GM19455 (cell line): ENCODE results near the gene TGDS.

ENCODE experiments used
- ATAC-seq: cut with Tn5 transposase; IDR thresholded peaks from one replicate; pipeline ENCODE4 v1.9.1; 2021; ENCODE audit not compliant: unreplicated experiment

Gene TGDS

DNA sequence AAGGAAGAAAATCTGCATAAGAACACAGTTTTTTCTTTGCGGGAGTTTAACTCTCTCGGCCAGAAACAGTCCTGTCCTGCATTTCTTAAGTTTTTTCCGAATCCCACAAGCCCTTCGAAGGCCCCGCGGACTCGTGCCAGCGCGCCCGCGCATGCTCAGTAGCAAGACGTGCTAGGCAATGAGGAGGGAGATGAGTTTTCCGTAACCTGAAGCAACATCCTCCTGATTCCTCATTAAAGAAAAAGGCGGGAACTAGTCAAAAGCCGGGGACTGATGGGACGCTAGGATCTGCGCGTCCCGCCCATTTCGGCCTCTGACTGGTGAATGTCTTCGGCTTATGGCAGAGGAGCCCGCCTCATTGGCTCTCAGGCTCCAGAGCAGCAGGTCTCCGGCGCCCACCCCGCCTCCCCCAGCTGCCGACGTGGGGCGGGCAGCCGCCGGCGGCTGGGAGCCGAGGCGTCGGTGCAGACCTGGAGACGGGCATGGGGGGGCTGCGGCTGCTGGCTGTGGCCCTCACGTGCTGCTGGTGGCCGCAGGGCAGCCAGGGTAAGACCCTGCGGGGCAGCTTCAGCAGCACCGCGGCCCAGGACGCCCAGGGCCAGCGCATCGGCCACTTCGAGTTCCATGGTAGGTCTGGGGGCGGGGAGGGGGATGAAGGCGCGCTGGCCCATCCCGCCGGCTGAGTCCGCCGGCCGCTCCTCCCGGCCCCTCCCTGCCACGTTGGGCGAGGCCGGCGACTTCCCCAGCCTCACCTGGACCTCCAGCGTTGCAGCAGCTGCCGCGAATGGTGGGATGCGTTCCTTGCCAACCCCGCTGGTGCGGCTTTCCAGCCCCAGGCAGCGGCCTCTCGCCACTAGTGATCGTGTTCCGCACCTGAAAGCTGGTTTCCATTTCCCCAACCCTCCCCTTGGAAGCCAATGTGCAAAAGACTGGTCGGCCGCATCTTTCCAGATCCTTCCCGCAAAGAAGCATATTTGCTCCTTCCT, 5.8 kb upstream of the TGDS start, which contains the start of gene GPR180:
GPR180 (plus strand) TSS at position 412 of the 986 bp plus-strand sequence; CDS start at position 483, 71 bp downstream.
- ATAC-seq = peak; percentile 99

DNA sequence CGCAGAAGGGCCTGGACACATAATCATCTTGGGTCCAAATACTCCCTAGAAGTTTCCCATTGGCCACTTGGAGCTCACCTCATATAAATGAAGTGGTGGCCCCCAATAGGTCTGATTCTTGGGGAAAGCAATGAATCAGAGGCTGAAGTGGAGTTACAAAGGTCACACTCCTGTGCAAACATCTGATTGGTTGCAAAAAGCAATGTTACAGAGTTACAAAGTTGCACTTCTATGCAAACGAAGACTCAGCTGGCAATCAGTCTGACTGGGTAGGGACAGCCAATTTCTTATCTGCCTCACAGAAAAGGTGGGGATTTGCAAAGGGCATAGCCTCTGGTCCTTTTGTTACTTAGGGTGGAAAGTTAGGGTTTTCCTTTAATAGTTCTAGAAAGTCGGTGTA, 3.9 kb upstream of the TGDS start:
- ATAC-seq = no peak

DNA sequence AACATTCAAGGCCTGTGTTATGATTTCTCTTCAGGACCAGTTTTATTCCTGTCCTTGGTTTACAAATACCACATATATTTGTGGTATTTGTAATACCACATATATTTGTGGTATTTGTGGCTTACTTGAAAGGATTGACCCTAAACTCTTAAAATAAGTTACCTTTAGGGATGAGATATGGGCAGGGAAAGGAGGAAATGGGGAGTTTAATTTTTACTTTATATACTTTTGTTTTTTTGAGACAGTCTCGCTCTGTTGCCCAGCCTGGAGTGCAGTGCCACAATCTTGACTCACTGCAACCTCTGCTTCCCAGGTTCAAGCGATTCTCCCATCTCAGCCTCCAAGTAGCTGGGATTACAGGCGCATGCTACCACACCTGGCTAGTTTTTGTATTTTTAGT, 2.3 kb upstream of the TGDS start:
- no peak for ATAC-seq

DNA sequence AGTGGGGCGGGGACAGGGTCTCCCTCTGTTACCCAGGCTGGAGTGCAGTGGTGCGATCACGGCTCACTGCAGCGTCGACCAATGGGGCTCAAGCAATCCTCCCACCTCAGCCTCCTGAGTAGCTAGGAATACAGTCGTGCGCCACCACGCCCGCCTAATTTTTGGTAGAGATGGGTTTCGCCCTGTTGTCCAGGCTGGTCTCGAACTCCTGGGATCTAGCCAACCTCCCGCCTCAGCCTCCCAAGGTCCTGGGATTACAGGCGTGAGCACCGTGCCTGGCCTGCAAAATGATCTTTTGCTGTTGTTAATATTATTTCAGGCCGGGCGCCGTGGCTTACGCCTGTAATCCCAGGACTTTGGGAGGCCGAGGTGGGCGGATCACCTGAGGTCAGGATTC, 621 bp upstream of the TGDS start:
- ATAC-seq = no peak

DNA sequence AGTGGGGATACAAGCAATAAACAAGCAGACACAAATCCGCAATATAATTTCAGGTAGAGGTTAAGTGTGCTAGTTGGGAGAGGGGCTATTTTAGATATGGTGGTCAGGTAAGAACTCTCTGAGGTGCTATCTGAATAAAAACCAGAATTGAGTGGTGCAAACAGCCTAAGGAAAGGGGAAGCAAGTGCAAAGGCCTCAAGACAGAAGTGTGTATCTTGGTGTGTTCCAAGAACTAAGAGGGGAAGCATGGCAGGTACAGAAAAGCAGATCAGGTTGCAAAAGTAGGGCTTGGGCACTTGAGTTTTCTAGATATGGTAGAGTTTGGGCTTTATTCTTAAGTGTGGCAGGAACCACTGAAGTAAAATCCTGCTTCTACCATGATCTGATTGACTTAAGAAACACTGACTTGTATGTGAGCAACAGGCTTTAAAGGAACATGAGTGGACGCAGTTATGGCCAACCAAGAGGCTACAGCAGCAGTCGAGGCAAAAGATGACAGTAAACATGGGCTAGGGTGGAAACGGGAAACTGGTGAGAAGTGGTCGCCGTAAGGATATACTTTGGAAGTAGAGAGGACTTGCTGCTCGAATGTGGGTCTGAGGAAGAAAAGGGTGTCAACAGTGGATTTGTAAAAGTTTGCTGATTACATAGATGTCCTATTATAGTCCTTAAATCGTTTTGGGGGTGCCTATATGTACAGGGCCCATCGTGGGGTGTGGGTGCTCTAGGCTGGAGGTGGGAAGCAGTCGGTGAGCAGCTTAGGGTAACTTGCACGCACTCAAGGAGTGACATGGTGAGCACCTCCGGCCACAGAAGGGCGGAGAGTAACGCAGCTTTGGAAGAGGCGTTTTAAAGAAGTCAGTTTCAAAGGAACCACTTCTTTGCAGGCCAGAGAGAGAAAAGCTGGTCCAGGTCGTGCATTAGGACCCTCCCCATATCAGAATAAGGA, 677 bp downstream of the TGDS start:
- ATAC-seq = peak; percentile 53

DNA sequence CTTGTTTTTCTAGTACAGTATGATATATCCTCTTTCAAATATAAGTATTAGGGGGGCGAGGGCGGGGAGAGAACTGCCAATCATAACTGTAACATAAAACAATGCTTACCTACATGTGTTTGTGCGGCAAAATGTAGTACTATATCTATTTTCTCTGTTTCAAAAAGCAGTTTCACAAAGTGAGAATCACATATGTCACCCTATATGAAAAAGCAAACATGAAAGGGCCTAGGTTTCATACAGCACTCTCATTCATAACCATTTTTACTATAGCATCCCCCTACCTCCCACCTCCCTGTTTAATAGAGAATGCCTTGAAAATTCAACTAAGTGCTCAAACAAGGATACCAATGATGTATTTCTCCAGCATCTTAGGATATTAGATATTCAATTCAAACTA, 5.2 kb downstream of the TGDS start:
- ATAC-seq = no peak

DNA sequence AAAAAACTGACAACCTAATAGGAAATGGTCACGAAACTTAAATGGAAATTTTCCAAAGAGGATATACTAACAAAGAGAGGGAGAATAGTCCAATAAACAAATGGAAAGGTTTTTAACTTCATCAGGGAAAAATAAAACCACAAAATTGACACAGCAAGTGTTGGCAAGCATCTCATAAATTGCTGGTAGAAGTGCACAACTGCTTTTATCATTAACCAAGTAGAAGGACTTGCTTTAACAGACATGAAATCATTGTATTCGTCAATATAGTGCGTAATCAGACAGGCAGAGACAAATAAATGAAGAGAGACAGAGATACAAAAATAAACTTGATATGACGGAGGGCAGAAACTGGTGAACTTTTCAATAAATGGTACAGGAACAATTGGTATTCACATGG, 7.4 kb downstream of the TGDS start:
- no peak for ATAC-seq

DNA sequence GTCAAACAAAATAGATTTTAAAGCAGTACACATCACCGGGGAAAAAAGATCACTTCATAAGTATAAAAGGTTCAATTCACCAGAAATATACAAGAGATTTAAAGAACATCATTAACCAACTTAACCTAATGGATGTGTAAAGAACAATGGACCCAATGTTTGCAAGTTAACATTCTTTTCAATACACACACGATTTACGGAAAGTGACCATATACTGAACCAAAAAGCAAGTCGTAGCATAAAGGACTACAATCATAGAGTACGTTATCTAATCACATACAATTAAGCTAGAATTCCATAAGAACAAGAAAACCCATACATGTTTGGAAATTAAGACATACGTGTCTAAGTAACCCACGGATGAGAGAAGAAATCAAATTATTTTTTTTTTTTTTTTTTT, 9.6 kb downstream of the TGDS start:
- ATAC-seq = no peak

DNA sequence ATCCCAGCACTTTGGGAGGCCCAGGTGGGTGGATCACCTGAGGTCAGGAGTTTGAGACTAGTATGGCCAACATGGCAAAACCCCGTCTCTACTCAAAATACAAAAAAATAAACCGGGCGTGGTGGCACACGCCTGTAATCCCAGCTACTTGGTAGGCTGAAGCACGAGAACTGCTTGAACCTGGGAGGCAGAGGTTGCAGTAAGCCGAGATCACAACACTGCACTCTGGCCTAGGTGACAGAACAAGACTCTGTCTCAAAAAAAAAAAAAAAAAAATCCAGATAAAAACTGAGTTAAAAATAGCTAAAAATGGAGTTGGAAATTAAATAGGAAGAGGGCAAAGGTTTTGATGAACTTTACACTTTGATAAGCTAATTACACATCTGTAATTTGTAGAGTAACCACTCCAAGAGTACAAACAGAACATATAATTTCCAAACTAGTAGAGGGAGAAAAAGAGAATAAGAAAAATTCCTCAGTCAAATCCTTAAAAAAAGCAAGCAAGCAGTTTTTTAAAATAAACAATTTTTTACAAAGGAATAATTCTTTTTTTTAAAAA, 10.3 kb downstream of the TGDS start:
- no peak for ATAC-seq

DNA sequence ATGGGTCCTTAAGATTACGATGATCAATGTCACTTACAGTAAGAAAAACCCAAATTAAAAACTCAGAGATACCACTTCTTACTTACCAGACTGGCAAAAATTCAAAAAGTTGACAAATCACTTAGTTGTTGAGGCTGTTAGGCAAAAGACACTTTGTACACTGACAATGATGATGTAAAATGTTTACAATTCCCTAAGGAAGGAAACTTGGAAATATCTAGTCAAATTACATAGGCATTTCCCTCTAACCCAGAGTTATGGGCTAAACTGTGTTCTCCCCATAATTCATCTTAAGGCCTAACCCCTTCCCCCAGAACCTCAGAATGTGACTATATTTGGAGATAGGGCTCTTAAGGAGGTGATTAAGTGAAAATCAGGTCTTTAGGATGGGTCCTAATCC, 12.0 kb downstream of the TGDS start:
- no peak for ATAC-seq

DNA sequence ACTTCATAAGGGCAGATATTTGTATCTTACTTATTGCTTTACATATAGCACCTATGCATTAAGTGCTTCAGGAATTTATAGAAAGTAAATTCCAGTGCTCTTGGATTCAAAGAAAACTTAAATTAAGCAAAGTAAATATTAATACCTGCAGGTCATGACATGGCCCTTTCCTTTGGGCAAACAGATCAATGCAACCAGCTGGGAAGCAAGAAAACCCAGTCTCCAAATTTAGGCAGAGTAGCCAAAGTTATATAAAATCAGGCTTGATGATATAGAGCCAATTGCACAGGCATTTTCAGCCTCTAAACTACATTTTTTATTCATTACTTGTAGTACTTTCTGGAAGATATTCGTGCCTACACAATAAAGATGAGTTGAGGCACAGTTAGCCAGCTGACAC, 16.9 kb downstream of the TGDS start:
- no peak for ATAC-seq

DNA sequence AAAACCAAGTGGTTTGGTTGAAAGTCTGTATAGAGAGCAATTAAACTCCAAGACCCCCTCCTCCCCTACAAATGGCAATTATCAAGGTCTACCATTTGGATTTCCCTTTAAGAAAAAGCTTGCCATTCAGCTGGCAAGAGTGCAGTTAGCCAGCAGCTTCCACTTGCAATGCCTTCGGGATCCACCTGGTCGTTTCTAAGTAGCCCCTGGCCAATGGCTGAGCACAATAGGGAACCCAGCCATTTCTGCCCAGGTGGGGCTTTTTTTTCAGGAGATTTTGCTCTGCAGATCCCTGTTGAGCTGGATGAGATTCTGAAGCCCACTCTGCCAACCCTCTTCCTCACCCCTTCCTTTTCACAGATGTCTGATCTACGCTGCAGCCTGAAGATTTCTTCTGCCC, 26.3 kb downstream of the TGDS start:
- no peak for ATAC-seq

DNA sequence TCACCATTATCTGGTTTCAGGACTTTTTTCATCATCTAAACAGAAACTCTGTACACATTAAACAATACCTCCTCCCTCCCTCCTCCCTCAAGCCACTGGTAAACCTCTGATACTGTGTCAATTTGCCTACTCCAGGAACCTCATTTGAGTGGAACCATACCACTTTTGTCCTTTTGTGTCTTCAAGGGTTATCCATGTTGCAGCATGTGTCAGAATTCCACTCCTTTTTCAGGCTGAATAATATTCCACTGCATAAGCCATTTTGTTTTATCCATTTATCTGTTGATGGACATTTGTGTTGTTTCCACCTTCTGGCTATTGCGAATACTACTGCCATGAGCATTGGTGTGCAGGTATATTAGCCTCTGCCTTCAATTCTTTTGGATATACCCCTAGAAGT, 27.5 kb downstream of the TGDS start:
- ATAC-seq = no peak

DNA sequence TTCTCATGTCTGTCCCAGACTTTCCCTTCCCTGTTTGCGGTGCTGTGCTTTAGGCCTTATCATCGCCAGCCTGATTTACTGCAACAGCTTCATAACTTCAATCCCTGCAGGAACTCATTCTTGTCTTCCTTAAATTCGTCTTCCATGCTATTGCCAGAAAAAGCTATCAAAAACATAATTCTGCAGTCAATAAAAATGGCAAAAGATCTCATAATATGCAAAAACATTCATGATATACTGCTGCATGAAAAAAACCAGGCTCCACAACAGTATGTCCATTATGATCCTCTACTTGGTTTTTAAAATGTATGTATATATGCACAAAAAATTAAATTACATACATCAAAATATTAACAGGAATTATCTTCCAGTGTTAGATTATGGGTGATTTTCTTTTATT, 28.4 kb downstream of the TGDS start:
- no peak for ATAC-seq

DNA sequence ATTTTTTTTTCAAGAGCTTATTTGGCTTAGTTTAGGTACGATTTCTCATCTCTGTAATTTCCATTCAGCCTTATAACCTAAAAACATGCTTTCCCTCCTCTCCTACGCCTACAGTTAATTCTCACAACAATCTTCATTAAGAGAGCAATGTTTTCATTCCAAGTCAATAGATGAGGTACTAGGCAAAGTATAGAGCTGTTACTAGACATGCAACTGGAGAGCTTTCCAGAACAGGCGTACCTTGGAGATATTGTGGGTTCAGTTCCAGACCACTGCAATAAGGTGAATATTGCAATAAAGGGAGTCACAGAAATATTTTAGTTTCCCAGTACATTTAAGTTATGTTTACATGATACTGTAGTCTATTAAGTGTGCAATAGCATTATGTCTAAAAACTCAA, 34.8 kb downstream of the TGDS start:
- no peak for ATAC-seq

DNA sequence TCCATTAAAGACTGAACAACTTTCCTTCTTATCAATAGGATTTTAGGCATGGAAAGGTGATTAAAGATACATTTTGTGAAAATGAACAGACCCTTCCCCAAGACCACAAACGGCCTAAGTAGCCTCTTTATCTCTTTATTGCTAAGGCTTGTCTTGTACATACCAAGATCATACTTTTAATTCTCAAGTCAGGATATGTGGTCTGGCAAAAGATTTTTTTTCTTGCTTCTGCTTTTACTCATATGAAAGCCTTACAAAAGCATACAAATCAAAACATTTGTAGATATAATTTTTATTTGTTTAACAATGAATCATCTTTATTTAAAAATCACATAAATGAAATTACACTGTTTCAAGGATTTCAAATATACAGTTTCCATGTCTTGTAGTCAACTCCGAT, 35.8 kb downstream of the TGDS start:
- ATAC-seq = no peak

DNA sequence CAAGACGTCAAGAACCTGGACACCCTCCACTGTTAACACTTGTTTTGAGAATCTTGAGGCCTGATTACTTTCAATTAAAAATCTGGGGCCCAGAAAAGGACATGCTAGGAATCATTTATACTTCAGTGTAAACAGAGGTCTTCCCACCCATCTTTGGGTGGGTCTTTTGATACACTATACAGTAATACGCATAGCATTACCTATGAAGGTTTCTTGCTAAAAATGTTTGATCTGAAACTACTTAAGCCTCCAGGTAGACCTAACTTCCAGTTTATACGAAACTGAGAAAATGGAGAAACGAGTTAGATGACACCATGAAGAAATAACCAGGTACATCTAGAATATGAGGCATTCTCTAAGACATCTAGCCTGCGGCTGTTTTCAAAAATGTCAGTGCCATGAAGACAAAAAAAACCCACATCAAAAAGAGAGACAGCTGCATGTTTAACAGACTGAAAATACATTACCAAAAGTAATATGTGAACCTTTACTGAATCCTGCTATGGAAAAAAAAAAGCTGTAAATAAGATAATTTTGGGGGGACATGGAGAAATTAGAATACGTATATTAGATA, 36.6 kb downstream of the TGDS start:
- ATAC-seq = no peak

DNA sequence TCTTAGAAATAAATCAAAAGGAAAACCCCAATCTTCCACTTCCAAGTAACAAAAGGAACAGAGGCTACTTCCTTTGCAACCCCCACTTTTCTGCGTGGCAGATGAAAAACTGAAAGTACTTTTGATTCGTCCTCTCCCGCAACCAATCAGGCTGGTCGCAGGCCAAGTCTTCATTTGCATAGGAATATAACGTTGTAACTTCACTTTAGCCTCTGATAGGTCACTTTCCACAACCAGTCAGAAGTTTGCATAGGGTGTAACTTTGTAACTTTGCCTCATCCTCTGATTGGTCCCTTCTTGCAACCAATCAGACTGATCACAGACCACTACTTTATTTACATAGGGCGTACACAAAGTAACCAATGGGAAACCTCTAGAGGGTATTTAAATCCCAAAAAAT, 37.2 kb downstream of the TGDS start:
- ATAC-seq = no peak

DNA sequence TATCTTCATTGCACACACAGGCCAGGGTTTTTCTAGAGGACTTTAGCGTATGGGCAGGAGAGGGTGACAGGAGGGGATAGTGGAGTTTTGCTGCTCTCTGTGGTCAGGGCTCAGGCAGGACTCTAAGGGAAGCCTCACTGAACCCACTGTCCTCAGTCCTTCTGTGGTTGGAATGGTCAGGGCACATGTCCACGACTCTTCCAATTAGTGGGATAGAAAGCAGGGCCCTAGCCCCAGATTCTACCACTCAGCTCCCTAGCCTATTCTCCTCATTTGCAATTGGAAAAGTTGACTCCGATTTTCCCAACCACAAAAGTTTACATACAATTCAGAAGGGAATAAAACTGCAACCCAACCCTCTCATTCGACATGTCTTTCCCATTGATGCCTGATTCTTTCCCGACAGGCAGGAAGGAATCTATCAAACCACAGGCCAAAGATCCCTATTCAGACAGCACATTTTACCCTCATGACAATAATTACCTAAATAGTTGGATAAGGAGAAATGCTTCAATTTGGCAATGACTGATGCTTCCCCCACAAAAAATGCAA, 38.2 kb downstream of the TGDS start:
- no peak for ATAC-seq

DNA sequence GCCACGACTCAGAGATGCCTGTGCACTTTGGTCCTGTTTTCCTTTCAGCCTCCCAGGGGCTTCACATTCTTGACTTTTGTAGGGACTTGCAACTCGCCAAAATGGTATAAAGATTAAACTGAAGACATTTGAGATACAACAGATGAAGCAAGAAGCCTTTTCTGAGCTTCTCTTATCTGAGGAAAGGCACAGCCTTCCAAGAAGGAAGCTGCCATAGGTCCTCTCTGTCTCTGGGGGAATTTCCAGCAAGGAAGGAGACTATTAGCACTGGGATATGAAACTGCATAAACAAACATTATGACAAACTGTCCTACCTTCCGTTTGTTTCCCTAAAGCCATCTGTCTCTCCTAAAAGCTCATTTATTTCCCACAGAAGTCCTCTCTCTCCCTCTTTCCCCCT, 39.3 kb downstream of the TGDS start:
- no peak for ATAC-seq

DNA sequence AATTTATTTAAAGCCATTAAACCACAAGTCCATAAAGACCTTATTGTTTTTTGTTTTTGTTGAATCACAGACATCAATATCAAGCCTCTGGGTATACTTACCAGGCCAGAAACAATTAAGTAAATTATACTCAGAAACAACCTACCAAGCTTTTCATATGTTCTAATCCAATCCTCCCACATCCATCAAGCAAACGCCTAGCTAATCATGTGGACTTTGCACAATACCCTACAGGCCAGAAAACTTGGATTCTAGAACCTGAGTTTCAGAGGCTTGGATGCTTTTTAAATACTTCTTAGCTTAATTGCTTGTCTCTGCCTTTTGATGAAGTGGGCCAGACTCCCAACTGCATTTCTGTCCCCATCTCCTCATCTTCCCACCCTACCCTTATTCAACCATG, 39.9 kb downstream of the TGDS start:
- ATAC-seq = no peak
